Uterus (tissue), 2 donors: ENCODE measurements around the gene INCENP.

ENCODE experiments used
- POLR2A ChIP-seq, 2 donors: fragments of 450-650 bp; IDR thresholded peaks; one replicate each; pipeline ENCODE4 v1.6.1; 2016; ENCODE audit warnings: antibody characterized with exemption in 2 of 2, mild to moderate bottlenecking in 1 of 2, moderate library complexity in 1 of 2
- TF ChIP-seq, protein P1 (sequence below), 4 experiments: fragments of 200-600 bp in 2 of 4; fragments of 450-650 bp in 2 of 4; sonication (generic) in 2 of 4; IDR thresholded peaks; one replicate each; pipeline ENCODE4 v1.5.1; 2016 to 2019; ENCODE audit warnings: antibody characterized with exemption in 4 of 4, mild to moderate bottlenecking in 2 of 4, moderate library complexity in 1 of 4

DNA sequence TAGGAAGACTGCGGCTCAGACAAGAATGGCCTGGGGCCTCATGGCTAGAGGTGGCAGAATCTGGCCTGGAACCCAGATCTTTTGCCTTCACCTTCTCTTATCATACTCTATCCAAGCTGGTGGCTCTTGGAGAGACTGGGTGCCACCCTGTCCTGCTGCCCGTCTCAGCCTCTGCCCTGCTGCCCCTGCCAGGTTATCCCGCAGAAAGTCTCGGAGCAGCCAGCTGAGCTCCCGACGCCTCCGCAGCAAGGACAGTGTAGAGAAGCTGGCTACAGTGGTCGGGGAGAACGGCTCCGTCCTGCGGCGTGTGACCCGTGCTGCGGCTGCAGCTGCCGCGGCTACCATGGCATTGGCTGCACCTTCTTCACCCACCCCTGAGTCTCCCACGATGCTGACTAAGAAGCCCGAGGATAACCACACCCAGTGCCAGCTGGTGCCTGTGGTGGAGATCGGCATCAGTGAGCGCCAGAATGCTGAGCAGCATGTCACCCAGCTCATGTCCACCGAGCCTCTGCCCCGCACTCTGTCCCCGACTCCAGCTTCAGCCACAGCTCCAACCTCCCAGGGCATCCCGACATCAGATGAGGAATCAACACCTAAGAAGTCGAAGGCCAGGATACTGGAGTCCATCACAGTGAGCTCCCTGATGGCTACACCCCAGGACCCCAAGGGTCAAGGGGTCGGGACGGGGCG, 5.9 kb downstream of the INCENP start:
- TF ChIP-seq, protein P1, sequence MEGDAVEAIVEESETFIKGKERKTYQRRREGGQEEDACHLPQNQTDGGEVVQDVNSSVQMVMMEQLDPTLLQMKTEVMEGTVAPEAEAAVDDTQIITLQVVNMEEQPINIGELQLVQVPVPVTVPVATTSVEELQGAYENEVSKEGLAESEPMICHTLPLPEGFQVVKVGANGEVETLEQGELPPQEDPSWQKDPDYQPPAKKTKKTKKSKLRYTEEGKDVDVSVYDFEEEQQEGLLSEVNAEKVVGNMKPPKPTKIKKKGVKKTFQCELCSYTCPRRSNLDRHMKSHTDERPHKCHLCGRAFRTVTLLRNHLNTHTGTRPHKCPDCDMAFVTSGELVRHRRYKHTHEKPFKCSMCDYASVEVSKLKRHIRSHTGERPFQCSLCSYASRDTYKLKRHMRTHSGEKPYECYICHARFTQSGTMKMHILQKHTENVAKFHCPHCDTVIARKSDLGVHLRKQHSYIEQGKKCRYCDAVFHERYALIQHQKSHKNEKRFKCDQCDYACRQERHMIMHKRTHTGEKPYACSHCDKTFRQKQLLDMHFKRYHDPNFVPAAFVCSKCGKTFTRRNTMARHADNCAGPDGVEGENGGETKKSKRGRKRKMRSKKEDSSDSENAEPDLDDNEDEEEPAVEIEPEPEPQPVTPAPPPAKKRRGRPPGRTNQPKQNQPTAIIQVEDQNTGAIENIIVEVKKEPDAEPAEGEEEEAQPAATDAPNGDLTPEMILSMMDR (IDR thresholded peaks at IDR 0.05), result no peak
- TF ChIP-seq POLR2A (IDR thresholded peaks at IDR 0.05), result no peak
